CD14-positive monocyte (primary cell): ENCODE measurements around the gene MGAT5. TPM values are rescaled to one million over a fixed set of nuclear protein-coding genes. Genes with fewer than 3 reads are reported as not detected.

Experiments
- DNase-seq, 3 donors: peaks; one replicate each; pipeline ENCODE4 v3.0.0-alpha.2; 2011 to 2022
- H2AFZ ChIP-seq: 2 replicates; pipeline ENCODE4 v1.6.0; 2012; ENCODE audit warnings: mild to moderate bottlenecking, low read depth, low read length, inconsistent platforms; ENCODE audit not compliant: insufficient read depth, poor library complexity, severe bottlenecking
- H3K27ac ChIP-seq, 2 donors: 1 replicate in 1 of 2; 2 replicates in 1 of 2; pipeline ENCODE4 v1.5.1; 2012 to 2013; ENCODE audit warnings: low read length in 2 of 2, control low read depth in 1 of 2, inconsistent platforms in 1 of 2, low read depth in 1 of 2, mild to moderate bottlenecking in 1 of 2
- H3K27me3 ChIP-seq, 2 donors: one replicate each; pipeline versions ENCODE4 v1.6.0 to v1.6.1; 2011 to 2013; ENCODE audit warnings: low read length in 2 of 2; ENCODE audit not compliant: control insufficient read depth in 2 of 2, insufficient read depth in 2 of 2
- H3K36me3 ChIP-seq, 2 donors: replicated peaks in 1 of 2; 1 replicate in 1 of 2; 2 replicates in 1 of 2; pipeline versions ENCODE4 v1.5.1 to v1.6.1; 2012 to 2013; ENCODE audit warnings: low read length in 2 of 2, control low read depth in 1 of 2, inconsistent platforms in 1 of 2, mild to moderate bottlenecking in 1 of 2; ENCODE audit not compliant: insufficient read depth in 2 of 2, control insufficient read depth in 1 of 2
- H3K4me1 ChIP-seq, 2 donors: 1 replicate in 1 of 2; 2 replicates in 1 of 2; pipeline versions ENCODE4 v1.5.1 to v1.6.1; 2012 to 2013; ENCODE audit warnings: low read length in 2 of 2, control low read depth in 1 of 2, inconsistent platforms in 1 of 2, mild to moderate bottlenecking in 1 of 2, moderate library complexity in 1 of 2; ENCODE audit not compliant: insufficient read depth in 2 of 2, control insufficient read depth in 1 of 2
- H3K4me2 ChIP-seq: replicated peaks from 2 replicates; pipeline ENCODE3; 2012; ENCODE audit warnings: low read length, moderate library complexity, mild to moderate bottlenecking; ENCODE audit not compliant: poor library complexity, severe bottlenecking; ENCODE audit errors: extremely low read depth
- H3K4me3 ChIP-seq, 3 experiments: fragments of 200-600 bp in 1 of 3; sonication (generic) in 1 of 3; replicated peaks in 1 of 3; 1 replicate in 2 of 3; 2 replicates in 1 of 3; pipeline ENCODE4 v1.5.1; 2011 to 2013; ENCODE audit warnings: low read length in 3 of 3, mild to moderate bottlenecking in 3 of 3, control low read depth in 2 of 3, low read depth in 2 of 3, inconsistent platforms in 1 of 3, moderate library complexity in 1 of 3
- H3K79me2 ChIP-seq: 2 replicates; pipeline ENCODE4 v1.6.0; 2012; ENCODE audit warnings: mild to moderate bottlenecking, control low read depth, inconsistent platforms, low read length, moderate library complexity; ENCODE audit not compliant: insufficient read depth
- H3K9ac ChIP-seq: 2 replicates; pipeline ENCODE4 v1.6.0; 2017; ENCODE audit warnings: low read length, mild to moderate bottlenecking; ENCODE audit not compliant: insufficient read depth, poor library complexity, severe bottlenecking
- H3K9me3 ChIP-seq, 2 donors: replicated peaks in 1 of 2; 1 replicate in 1 of 2; 2 replicates in 1 of 2; pipeline versions ENCODE4 v1.5.1 to v1.6.1; 2012 to 2013; ENCODE audit warnings: low read length in 2 of 2, control low read depth in 1 of 2; ENCODE audit not compliant: control insufficient read depth in 1 of 2, insufficient read depth in 1 of 2
- H4K20me1 ChIP-seq: 2 replicates; pipeline ENCODE4 v1.6.0; 2012; ENCODE audit warnings: mild to moderate bottlenecking, low read length, control low read depth, moderate library complexity; ENCODE audit not compliant: insufficient read depth
- H3K27ac Mint-ChIP-seq, 7 donors: one replicate each; pipeline ENCODE4 v1.8.0; 2020; ENCODE audit warnings: mild to moderate bottlenecking in 7 of 7, mixed read lengths in 7 of 7, moderate library complexity in 6 of 7, inconsistent platforms in 2 of 7
- H3K27me3 Mint-ChIP-seq, 3 donors: one replicate each; pipeline ENCODE4 v1.8.0; 2021 to 2022; ENCODE audit warnings: low read depth in 3 of 3, mild to moderate bottlenecking in 3 of 3, mixed read lengths in 3 of 3, moderate library complexity in 3 of 3, inconsistent platforms in 1 of 3
- H3K36me3 Mint-ChIP-seq, 2 donors: one replicate each; pipeline ENCODE4 v1.8.0; 2020; ENCODE audit warnings: mixed read lengths in 2 of 2, inconsistent platforms in 1 of 2, mild to moderate bottlenecking in 1 of 2
- H3K4me1 Mint-ChIP-seq: one replicate; pipeline ENCODE4 v1.8.0; 2020; ENCODE audit warnings: mild to moderate bottlenecking, mixed read lengths
- H3K4me3 Mint-ChIP-seq, 2 donors: one replicate each; pipeline ENCODE4 v1.8.0; 2020; ENCODE audit warnings: mild to moderate bottlenecking in 2 of 2, mixed read lengths in 2 of 2, moderate library complexity in 1 of 2
- H3K9me3 Mint-ChIP-seq, 7 donors: one replicate each; pipeline ENCODE4 v1.8.0; 2020 to 2022; ENCODE audit warnings: mixed read lengths in 7 of 7, mild to moderate bottlenecking in 6 of 7, moderate library complexity in 6 of 7, inconsistent platforms in 2 of 7
- WGBS: methylation state at CpG from one replicate; pipeline ENCODE4 v1.1.5; 2013; ENCODE audit warnings: missing lambda C conversion rate; ENCODE audit not compliant: insufficient coverage; 5-methylcytosine and 5-hydroxymethylcytosine counted together
- intact Hi-C, 2 donors: fragments of 100-400 bp; cut with micrococcal nuclease; formaldehyde crosslinking; loops; one replicate each; pipeline versions ENCODE4 v1.15.0 to v1.15.1; 2023
- polyA plus RNA-seq, 3 donors: library from polyadenylated mRNA; depleted of rRNA in 1 of 3; unstranded in 2 of 3; stranded (reverse) in 1 of 3; fragments of 300-500 nt in 2 of 3; fragments of >200 nt in 1 of 3; fragmentation: Illumina TruSeq in 2 of 3; gene quantifications; 1 replicate in 2 of 3; 2 replicates in 1 of 3; pipeline ENCODE4 v1.2.3, GENCODE V29; 2012 to 2021
- TF ChIP-seq, protein P1 (sequence below): fragments of 200-600 bp; IDR thresholded peaks from one replicate; pipeline ENCODE4 v1.8.0; 2022; ENCODE audit warnings: antibody characterized with exemption, mild to moderate bottlenecking

MGAT5 gene
- polyA plus RNA-seq, 3 donors: 1.9 to 6.6 (median 2.4) TPM

DNA sequence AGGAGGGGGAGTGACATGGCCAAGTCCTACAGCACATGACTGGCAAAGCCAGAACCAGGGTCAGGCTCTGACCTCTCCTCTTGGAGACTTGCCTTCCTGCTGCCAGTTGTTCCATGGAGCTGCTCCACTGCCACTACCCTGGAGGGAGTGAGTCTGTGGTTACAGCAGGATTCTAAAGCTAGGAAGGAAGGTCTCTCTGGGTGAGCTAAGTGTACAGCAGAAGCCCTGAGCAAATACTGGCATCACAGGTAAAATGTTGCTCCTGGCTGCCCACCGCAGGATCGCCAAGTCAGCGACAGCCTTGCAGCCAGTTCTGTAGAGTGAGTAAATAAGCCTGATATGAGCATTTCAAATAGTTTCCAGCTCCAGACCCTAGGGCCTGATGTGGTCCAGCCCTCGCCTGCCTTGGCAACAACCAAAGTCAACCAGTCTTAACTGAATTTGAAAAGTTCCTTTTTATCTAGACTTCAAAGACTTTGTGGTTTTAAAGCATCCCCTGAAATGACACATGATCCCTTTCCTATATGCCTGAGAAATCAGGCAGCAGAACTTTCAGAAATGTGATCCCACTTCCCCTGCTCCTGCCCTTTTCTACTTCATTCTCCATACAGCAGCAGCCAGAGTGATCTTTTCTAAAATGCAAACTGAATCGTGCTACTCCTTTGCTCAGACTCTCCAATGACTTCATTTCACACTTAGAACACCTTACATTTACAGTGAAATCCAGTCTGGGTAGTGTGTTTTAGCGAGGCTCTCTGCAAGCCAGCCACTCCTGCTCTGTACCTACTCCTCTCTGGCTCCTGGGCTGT lies 114.3 kb downstream of the MGAT5 start:
- Histone ChIP-seq H3K27me3 (no peaks in the 10 kb centered on the region), H3K79me2 (no peaks in the 10 kb centered on the region), H4K20me1 (no peaks in the 10 kb centered on the region), H3K9ac (no peak overlapping the region), H3K36me3 (peaks cover 11 to 49% of the 10 kb centered on the region in 2 donors), H3K4me3 (no peak overlapping the region), H3K4me1 (no peaks in the 10 kb centered on the region), H2AFZ (no peak overlapping the region), H3K9me3 (no peaks in the 10 kb centered on the region), H3K4me2 (no peak overlapping the region), H3K27ac (no peak overlapping the region)
- Mint-ChIP-seq H3K36me3 (peaks cover 34 to 38% of the 10 kb centered on the region in 2 donors), H3K27ac (peak overlapping the region in 1 of 7 donors; percentile 26), H3K27me3 (peaks cover 0 to 2% (median 0%) of the 10 kb centered on the region in 3 donors), H3K4me1 (peaks cover 5% of the 10 kb centered on the region), H3K4me3 (no peak overlapping the region), H3K9me3 (no peaks in the 10 kb centered on the region)
- TF ChIP-seq, protein P1, sequence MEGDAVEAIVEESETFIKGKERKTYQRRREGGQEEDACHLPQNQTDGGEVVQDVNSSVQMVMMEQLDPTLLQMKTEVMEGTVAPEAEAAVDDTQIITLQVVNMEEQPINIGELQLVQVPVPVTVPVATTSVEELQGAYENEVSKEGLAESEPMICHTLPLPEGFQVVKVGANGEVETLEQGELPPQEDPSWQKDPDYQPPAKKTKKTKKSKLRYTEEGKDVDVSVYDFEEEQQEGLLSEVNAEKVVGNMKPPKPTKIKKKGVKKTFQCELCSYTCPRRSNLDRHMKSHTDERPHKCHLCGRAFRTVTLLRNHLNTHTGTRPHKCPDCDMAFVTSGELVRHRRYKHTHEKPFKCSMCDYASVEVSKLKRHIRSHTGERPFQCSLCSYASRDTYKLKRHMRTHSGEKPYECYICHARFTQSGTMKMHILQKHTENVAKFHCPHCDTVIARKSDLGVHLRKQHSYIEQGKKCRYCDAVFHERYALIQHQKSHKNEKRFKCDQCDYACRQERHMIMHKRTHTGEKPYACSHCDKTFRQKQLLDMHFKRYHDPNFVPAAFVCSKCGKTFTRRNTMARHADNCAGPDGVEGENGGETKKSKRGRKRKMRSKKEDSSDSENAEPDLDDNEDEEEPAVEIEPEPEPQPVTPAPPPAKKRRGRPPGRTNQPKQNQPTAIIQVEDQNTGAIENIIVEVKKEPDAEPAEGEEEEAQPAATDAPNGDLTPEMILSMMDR: no peak
- intact Hi-C loops: no loop called here
- 61% methylated on average over 3 of the region's 6 CpGs for WGBS
- DNase-seq: no peak

DNA sequence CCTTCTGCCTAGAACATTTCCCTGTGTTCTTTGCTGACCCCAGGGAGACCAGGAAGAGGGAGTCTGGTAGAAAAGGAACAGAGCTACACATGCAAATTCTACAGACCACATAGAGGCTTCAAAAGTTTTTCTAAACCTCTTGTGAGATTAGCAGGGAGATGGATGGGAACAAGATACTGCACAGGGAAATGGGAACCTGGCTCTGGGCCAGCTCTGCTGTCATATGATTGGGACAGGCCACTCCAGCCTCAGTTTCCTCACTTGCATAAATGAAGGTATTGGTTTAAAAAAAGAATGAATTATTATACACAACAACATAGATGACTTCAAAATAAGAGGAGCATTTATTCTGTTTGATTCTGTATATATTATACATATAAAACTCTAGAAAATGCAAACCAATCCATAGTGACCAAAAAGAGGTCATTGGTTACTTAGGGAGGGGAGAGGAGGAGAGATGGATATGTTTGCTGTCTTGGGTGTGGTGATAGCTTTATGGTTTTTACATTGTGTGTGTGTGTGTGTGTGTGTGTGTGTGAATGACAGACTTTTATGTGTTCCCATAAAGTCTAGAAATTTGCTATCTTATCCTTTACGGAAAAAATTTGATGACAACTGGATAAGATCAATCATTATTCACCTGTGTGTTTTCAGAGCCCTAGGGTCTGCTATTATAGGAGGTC lies 115.5 kb downstream of the MGAT5 start:
- H3K9me3 Mint-ChIP-seq: no peaks in the 10 kb centered on the region
- no peak overlapping the region for H3K9ac ChIP-seq
- H3K36me3 Mint-ChIP-seq: peaks cover 34 to 35% of the 10 kb centered on the region in 2 donors
- no peak overlapping the region for H3K4me3 ChIP-seq
- no peaks in the 10 kb centered on the region for H3K4me1 ChIP-seq
- DNase-seq: no peak
- H3K27ac ChIP-seq: no peak overlapping the region
- no peaks in the 10 kb centered on the region for H3K9me3 ChIP-seq
- H3K27me3 ChIP-seq: no peaks in the 10 kb centered on the region
- TF ChIP-seq, protein P1: no peak
- peaks cover 0 to 2% (median 0%) of the 10 kb centered on the region in 3 donors for H3K27me3 Mint-ChIP-seq
- H4K20me1 ChIP-seq: no peaks in the 10 kb centered on the region
- no peak overlapping the region for H3K27ac Mint-ChIP-seq
- H3K36me3 ChIP-seq: peaks cover 9 to 38% of the 10 kb centered on the region in 2 donors
- no peak overlapping the region for H2AFZ ChIP-seq
- H3K79me2 ChIP-seq: no peaks in the 10 kb centered on the region
- no peak overlapping the region for H3K4me2 ChIP-seq
- intact Hi-C loops: no loop called here
- WGBS: no CpG with 5 or more reads among the region's 1 CpG
- no peak overlapping the region for H3K4me3 Mint-ChIP-seq
- peaks cover 5% of the 10 kb centered on the region for H3K4me1 Mint-ChIP-seq
